Activated B cell treated with CpG ODN at 0.5 μM for 24 hours (primary cell): Measurements from ENCODE around the gene FARP2. TPM values are rescaled to one million over a fixed set of nuclear protein-coding genes. Genes with fewer than 3 reads are reported as not detected.
"Not testable (repeated sequence)": the region's sequence is repeated elsewhere in the genome, so short reads cannot be mapped to it uniquely, and the experiment has no call there.

Experiments used
- ATAC-seq: fragments of 200-7000 bp; cut with Tn5 transposase; one replicate; pipeline ENCODE4 v1.10.0; 2021; ENCODE audit warnings: low read depth, mild to moderate bottlenecking, moderate library complexity
- CTCF ChIA-PET: fragments of 350-600 bp; sonication (Branson Sonifier 250); formaldehyde crosslinking; loops from one replicate; lab custom pipeline; 2021; ENCODE audit warnings: antibody characterized with exemption; lab: Charles Lee
- POLR2A ChIA-PET: fragments of 350-600 bp; sonication (Branson Sonifier 250); formaldehyde crosslinking; loops from one replicate; lab custom pipeline; 2021; ENCODE audit warnings: antibody characterized with exemption; lab: Charles Lee
- DNase-seq: peaks from one replicate; pipeline ENCODE4 v3.0.0; 2022
- H3K27ac Mint-ChIP-seq: one replicate; pipeline ENCODE4 v1.8.0; 2020; ENCODE audit warnings: mixed read lengths
- H3K27me3 Mint-ChIP-seq: one replicate; pipeline ENCODE4 v1.8.0; 2021; ENCODE audit warnings: mixed read lengths
- H3K36me3 Mint-ChIP-seq: one replicate; pipeline ENCODE4 v1.8.0; 2021; ENCODE audit warnings: low read depth, mixed read lengths
- H3K4me1 Mint-ChIP-seq: one replicate; pipeline ENCODE4 v1.8.0; 2021; ENCODE audit warnings: mixed read lengths
- H3K4me3 Mint-ChIP-seq: one replicate; pipeline ENCODE4 v1.8.0; 2020; ENCODE audit warnings: mild to moderate bottlenecking, mixed read lengths
- H3K9me3 Mint-ChIP-seq: one replicate; pipeline ENCODE4 v1.8.0; 2020; ENCODE audit warnings: mixed read lengths
- intact Hi-C: fragments of 100-400 bp; cut with micrococcal nuclease; formaldehyde crosslinking; loops from one replicate; pipeline ENCODE4 v1.15.1; 2024
- total RNA-seq: library from RNA; stranded (reverse); gene quantifications from 2 replicates; pipeline ENCODE4 v1.2.3, GENCODE V29; 2022
- TF ChIP-seq, protein P1 (sequence below): fragments of 200-600 bp; IDR thresholded peaks from one replicate; pipeline ENCODE4 v1.8.0; 2022; ENCODE audit warnings: antibody characterized with exemption, mild to moderate bottlenecking

Gene FARP2
- total RNA-seq, 1 donor from 2014 or later = 91.2 TPM

DNA sequence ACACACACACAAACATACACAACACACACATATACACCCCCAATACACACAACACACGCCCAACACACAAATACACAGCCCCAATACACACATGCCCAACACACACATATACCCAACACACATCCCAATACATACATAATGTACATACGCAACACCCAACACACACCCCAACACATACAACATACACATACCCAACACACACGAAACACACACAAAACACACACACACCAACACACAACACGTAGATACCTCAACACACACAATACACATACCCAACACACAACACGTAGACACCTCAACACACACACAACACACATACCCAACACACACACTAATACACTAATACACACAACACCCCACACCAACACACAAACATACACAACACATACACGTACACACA, 161.2 kb downstream of the FARP2 start:
- no peak for ATAC-seq
- H3K27ac Mint-ChIP-seq = no peak overlapping the region
- intact Hi-C loops = no loop called here
- TF ChIP-seq, protein P1, sequence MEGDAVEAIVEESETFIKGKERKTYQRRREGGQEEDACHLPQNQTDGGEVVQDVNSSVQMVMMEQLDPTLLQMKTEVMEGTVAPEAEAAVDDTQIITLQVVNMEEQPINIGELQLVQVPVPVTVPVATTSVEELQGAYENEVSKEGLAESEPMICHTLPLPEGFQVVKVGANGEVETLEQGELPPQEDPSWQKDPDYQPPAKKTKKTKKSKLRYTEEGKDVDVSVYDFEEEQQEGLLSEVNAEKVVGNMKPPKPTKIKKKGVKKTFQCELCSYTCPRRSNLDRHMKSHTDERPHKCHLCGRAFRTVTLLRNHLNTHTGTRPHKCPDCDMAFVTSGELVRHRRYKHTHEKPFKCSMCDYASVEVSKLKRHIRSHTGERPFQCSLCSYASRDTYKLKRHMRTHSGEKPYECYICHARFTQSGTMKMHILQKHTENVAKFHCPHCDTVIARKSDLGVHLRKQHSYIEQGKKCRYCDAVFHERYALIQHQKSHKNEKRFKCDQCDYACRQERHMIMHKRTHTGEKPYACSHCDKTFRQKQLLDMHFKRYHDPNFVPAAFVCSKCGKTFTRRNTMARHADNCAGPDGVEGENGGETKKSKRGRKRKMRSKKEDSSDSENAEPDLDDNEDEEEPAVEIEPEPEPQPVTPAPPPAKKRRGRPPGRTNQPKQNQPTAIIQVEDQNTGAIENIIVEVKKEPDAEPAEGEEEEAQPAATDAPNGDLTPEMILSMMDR = no peak
- H3K4me1 Mint-ChIP-seq = no peaks in the 10 kb centered on the region
- no peak overlapping the region for H3K4me3 Mint-ChIP-seq
- H3K9me3 Mint-ChIP-seq = no peaks in the 10 kb centered on the region
- H3K27me3 Mint-ChIP-seq = peaks cover 9% of the 10 kb centered on the region
- POLR2A ChIA-PET = no interaction called here
- no peaks in the 10 kb centered on the region for H3K36me3 Mint-ChIP-seq
- DNase-seq = no peak
- CTCF ChIA-PET = no interaction called here

DNA sequence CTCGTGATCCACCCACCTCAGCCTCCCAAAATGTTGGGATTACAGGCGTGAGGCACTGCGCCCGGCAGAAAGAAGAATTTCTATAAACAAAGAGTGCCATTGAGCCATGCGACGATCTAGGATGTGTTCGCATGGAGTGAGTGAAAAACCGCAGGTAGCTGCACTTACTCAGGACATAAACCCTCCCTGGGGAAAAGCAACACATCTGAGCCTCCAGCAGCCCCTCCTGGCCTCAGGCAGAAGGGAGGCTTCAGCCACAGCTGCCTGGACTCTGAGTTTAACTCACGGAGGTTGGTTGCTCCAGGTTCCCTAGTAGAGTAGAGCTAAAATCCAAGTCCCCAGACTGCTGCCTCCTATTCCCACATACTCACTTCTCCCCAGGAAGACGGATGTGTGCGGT, 163.6 kb downstream of the FARP2 start:
- no peak overlapping the region for H3K27ac Mint-ChIP-seq
- CTCF ChIA-PET = no interaction called here

DNA sequence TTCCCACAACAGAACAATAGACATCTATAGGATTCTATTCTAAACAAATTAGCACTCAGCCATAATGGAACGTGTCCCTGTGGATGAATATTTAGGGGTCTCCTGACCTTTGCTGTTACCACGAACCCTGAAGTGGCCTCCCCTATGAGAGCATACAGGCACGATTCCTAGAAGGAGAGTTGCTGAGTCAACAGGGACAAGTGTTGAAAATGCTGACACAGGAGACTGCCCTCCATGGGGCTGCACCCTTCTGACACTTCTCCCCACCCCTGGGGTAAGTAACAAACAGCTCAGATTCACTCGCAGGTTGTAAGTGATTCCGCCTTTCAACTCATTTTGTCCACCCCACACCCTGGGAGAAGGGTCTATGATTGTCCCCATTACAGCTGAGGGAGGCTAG, 166.4 kb downstream of the FARP2 start:
- H3K4me3 Mint-ChIP-seq = no peak overlapping the region
- no peaks in the 10 kb centered on the region for H3K36me3 Mint-ChIP-seq
- H3K4me1 Mint-ChIP-seq = no peaks in the 10 kb centered on the region
- DNase-seq (no peak), ATAC-seq (no peak)
- H3K9me3 Mint-ChIP-seq = peaks cover 4% of the 10 kb centered on the region
- POLR2A ChIA-PET = no interaction called here
- intact Hi-C loops = no loop called here
- TF ChIP-seq, protein P1 = no peak
- H3K27me3 Mint-ChIP-seq = peaks cover 13% of the 10 kb centered on the region
- CTCF ChIA-PET = no interaction called here
- H3K27ac Mint-ChIP-seq = no peak overlapping the region

More for the DNA sequence above, 163.6 kb downstream of the FARP2 start:
- intact Hi-C loops = no loop called here
- Mint-ChIP-seq H3K4me1 (no peaks in the 10 kb centered on the region), H3K36me3 (no peaks in the 10 kb centered on the region), H3K9me3 (no peaks in the 10 kb centered on the region), H3K4me3 (no peak overlapping the region), H3K27me3 (peaks cover 13% of the 10 kb centered on the region)
- TF ChIP-seq, protein P1 = no peak
- POLR2A ChIA-PET = no interaction called here
- DNase-seq (no peak), ATAC-seq (no peak)

DNA sequence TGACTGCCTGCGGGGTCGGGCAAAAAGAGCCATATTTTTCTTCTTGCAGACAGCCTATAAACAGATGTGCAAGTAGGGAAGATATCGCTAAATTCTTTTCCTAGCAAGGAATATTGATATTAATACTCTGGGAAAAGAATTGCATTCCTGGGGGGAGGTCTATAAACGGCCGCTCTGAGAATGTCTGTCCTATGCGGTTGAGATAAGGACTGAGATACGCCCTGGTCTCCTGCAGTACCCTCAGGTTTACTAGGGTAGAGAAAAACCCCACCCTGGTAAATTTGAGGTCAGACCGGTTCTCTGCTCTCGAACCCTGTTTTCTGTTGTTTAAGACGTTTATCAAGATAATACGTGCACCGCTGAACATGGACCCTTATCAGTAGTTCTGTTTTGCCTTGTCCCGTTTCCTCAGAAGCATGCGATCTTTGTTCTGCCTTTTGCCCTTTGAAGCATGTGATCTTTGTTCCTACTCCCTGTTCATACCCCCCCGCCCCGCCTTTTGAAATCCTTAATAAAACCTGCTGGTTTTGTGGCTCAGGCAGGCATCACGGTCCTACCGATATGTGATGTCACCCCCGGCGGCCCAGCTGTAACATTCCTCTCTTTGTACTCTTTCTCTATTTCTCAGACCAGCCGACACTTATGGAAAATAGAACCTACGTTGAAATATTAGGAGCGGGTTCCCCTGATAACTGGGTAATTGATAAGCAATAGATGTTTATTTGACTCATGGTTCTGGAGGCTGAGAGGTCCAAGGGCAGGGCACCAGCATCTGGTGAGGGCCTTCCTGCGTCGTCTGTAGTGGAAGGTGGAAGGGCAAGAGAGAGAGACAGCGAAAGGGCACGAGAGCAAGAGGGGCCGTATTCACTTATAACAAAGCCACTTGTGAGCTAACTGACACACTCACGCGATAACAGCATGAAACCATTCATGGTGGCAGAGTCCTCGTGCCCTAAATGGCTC, 170.0 kb downstream of the FARP2 start:
- DNase-seq, H3K27ac Mint-ChIP-seq, H3K36me3 Mint-ChIP-seq, H3K27me3 Mint-ChIP-seq, intact Hi-C loops, H3K9me3 Mint-ChIP-seq, ATAC-seq, H3K4me1 Mint-ChIP-seq, H3K4me3 Mint-ChIP-seq, CTCF ChIA-PET: not testable (repeated sequence)
- POLR2A ChIA-PET = interaction anchor here (0.6 kb wide), 1 partner anchor 128 kb away, joined by 5 read pairs; no protein-coding TSS in a partner anchor

DNA sequence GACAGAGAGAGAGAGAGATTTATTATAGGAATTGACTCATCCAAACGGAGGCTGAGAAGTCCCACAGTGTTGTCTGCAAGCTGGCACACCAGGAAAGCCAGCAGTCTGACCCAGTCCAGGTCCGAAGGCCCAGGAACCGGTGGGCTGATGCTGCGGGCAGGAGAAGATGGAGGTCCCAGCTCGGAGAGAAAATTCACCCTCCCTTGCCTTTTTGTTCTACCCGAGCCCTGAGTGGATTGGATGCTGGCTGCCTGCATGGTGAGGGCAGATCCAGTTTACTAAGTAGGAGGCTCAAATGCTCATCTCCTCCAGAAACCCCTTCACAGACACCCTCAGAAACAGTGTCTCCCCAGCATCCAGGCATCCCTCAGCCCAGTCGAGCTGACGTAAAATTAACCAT, 174.5 kb downstream of the FARP2 start:
- DNase-seq (no peak), ATAC-seq (no peak)
- ChIA-PET POLR2A (no interaction called here), CTCF (no interaction called here)
- H3K27ac Mint-ChIP-seq = no peak overlapping the region
- TF ChIP-seq, protein P1 = no peak
- intact Hi-C loops = no loop called here
- no peaks in the 10 kb centered on the region for H3K36me3 Mint-ChIP-seq
- peaks cover 4% of the 10 kb centered on the region for H3K9me3 Mint-ChIP-seq
- peaks cover 1% of the 10 kb centered on the region for H3K27me3 Mint-ChIP-seq
- H3K4me1 Mint-ChIP-seq = no peaks in the 10 kb centered on the region
- H3K4me3 Mint-ChIP-seq = no peak overlapping the region
